SK-N-SH (cell line): Measurements from ENCODE around the gene SYNE1. TPM values are rescaled to one million over a fixed set of nuclear protein-coding genes. Genes with fewer than 3 reads are reported as not detected.

ENCODE experiments used
- CTCF ChIA-PET: fragments of 300-600, 350-600 bp; formaldehyde crosslinking; extraction: SDS; loops from one replicate; lab custom pipeline; 2021; lab: Yijun Ruan, JAX
- POLR2A ChIA-PET: fragments of 350-600 bp; sonication (Branson Sonifier 250); formaldehyde crosslinking; extraction: SDS; loops from one replicate; lab custom pipeline; 2020; ENCODE audit warnings: antibody characterized with exemption, inconsistent platforms; lab: Yijun Ruan, JAX
- DNase-seq: peaks from one replicate; pipeline ENCODE4 v3.0.0; 2012
- H2AFZ ChIP-seq: fragments of 200-600 bp; sonication (generic); 2 replicates; pipeline ENCODE4 v1.8.1; 2016; ENCODE audit warnings: antibody characterized with exemption, mild to moderate bottlenecking, low read depth
- H3F3A ChIP-seq: fragments of 200-600 bp; sonication (generic); replicated peaks from 2 replicates; pipeline ENCODE3; 2016; ENCODE audit warnings: antibody characterized with exemption, mild to moderate bottlenecking; ENCODE audit not compliant: insufficient read depth
- H3K27ac ChIP-seq, 2 experiments: fragments of 200-500 bp in 1 of 2; fragments of 200-600 bp in 1 of 2; sonication (Bioruptor generic) in 1 of 2; sonication (generic), shearing (Covaris generic) in 1 of 2; 2 replicates each; pipeline versions ENCODE4 v1.5.1 to v1.6.1; 2014 to 2016; ENCODE audit warnings: low read depth in 2 of 2, inconsistent platforms in 1 of 2, low read length in 1 of 2, mild to moderate bottlenecking in 1 of 2, mixed read lengths in 1 of 2
- H3K27me3 ChIP-seq: fragments of 200-600 bp; sonication (generic), shearing (Covaris generic); 2 replicates; pipeline ENCODE4 v1.6.1; 2016; ENCODE audit warnings: mixed run types; ENCODE audit not compliant: insufficient read depth
- H3K36me3 ChIP-seq, 2 experiments: fragments of 200-500 bp in 1 of 2; fragments of 200-600 bp in 1 of 2; sonication (Bioruptor generic) in 1 of 2; sonication (generic) in 1 of 2; replicated peaks in 1 of 2; 2 replicates each; pipeline versions ENCODE3 to v1.5.1; 2014 to 2016; ENCODE audit warnings: low read length in 1 of 2, mild to moderate bottlenecking in 1 of 2; ENCODE audit not compliant: insufficient read depth in 2 of 2, control insufficient read depth in 1 of 2
- H3K4me1 ChIP-seq, 2 experiments: fragments of 200-500 bp in 1 of 2; fragments of 200-600 bp in 1 of 2; sonication (Bioruptor generic) in 1 of 2; sonication (generic), shearing (Covaris generic) in 1 of 2; 2 replicates each; pipeline versions ENCODE4 v1.5.1 to v1.6.1; 2014 to 2016; ENCODE audit warnings: low read depth in 1 of 2, low read length in 1 of 2, mixed run types in 1 of 2; ENCODE audit not compliant: insufficient read depth in 2 of 2, control insufficient read depth in 1 of 2
- H3K4me2 ChIP-seq: fragments of 200-600 bp; sonication (generic), shearing (Covaris generic); 2 replicates; pipeline ENCODE4 v1.6.1; 2017; ENCODE audit warnings: mixed run types
- H3K4me3 ChIP-seq, 2 experiments: fragments of 200-500 bp in 1 of 2; fragments of 200-600 bp in 1 of 2; sonication (Bioruptor generic) in 1 of 2; sonication (generic), shearing (Covaris generic) in 1 of 2; 2 replicates each; pipeline versions ENCODE4 v1.5.1 to v1.8.1; 2014 to 2016; ENCODE audit warnings: low read depth in 2 of 2, inconsistent platforms in 1 of 2, low read length in 1 of 2, mild to moderate bottlenecking in 1 of 2, mixed read lengths in 1 of 2, moderate library complexity in 1 of 2
- H3K79me2 ChIP-seq: fragments of 200-600 bp; sonication (generic); 2 replicates; pipeline ENCODE4 v1.8.1; 2017; ENCODE audit warnings: mild to moderate bottlenecking; ENCODE audit not compliant: insufficient read depth
- H3K9ac ChIP-seq: fragments of 200-600 bp; sonication (generic); 2 replicates; pipeline ENCODE4 v1.6.1; 2017; ENCODE audit warnings: mixed run types
- H3K9me2 ChIP-seq: fragments of 200-600 bp; sonication (generic); 2 replicates; pipeline ENCODE4 v1.6.1; 2017; ENCODE audit warnings: mixed run types
- H3K9me3 ChIP-seq: fragments of 200-600 bp; sonication (generic); 2 replicates; pipeline ENCODE4 v1.6.1; 2017; ENCODE audit warnings: mixed run types, mild to moderate bottlenecking, moderate library complexity
- H4K20me1 ChIP-seq: fragments of 200-600 bp; sonication (generic); 2 replicates; pipeline ENCODE4 v1.6.1; 2017; ENCODE audit warnings: mild to moderate bottlenecking, mixed run types; ENCODE audit not compliant: insufficient read depth
- EP300 ChIP-seq, 2 experiments: IDR thresholded peaks; 2 replicates each; pipeline versions ENCODE4 v1.4.0 to v1.6.1; 2012; ENCODE audit warnings: borderline replicate concordance in 1 of 2, low read depth in 1 of 2, low read length in 1 of 2
- FOXJ3 ChIP-seq: sonication (generic); formaldehyde crosslinking; IDR thresholded peaks from 2 replicates; pipeline ENCODE4 v1.5.1; 2020; ENCODE audit warnings: mild to moderate bottlenecking, missing genetic modification reagents
- GATA2 ChIP-seq: sonication (generic); formaldehyde crosslinking; IDR thresholded peaks from 2 replicates; pipeline ENCODE4 v1.5.0; 2020; ENCODE audit warnings: mild to moderate bottlenecking, missing genetic modification reagents
- JUND ChIP-seq: IDR thresholded peaks from 2 replicates; pipeline ENCODE4 v1.4.0; 2012
- MEF2A ChIP-seq: IDR thresholded peaks from 2 replicates; pipeline ENCODE4 v1.4.0; 2012; ENCODE audit warnings: low read depth, borderline replicate concordance
- NFIC ChIP-seq: IDR thresholded peaks from 2 replicates; pipeline ENCODE4 v1.4.0; 2012; ENCODE audit warnings: borderline replicate concordance
- RAD21 ChIP-seq: IDR thresholded peaks from 2 replicates; pipeline ENCODE4 v1.6.1; 2012; ENCODE audit warnings: mild to moderate bottlenecking, low read length
- RCOR1 ChIP-seq: fragments of 150-350 bp; IDR thresholded peaks from 2 replicates; pipeline ENCODE4 v1.6.1; 2017; ENCODE audit warnings: antibody characterized with exemption, low read length
- RFX5 ChIP-seq: IDR thresholded peaks from 2 replicates; pipeline ENCODE4 v1.6.1; 2012; ENCODE audit warnings: mild to moderate bottlenecking, improper control_type of control experiment, low read length
- SIN3A ChIP-seq: IDR thresholded peaks from 2 replicates; pipeline ENCODE4 v1.6.1; 2012; ENCODE audit warnings: low read depth, mild to moderate bottlenecking, low read length, moderate library complexity, borderline replicate concordance
- SMC3 ChIP-seq: IDR thresholded peaks from 2 replicates; pipeline ENCODE4 v1.6.1; 2012; ENCODE audit warnings: low read depth, low read length, improper control_type of control experiment
- TAF1 ChIP-seq: IDR thresholded peaks from 2 replicates; pipeline ENCODE4 v1.6.1; 2012; ENCODE audit warnings: low read depth, mild to moderate bottlenecking, low read length, moderate library complexity, borderline replicate concordance
- TCF12 ChIP-seq: IDR thresholded peaks from 2 replicates; pipeline ENCODE4 v1.4.0; 2012
- TEAD4 ChIP-seq: IDR thresholded peaks from 2 replicates; pipeline ENCODE4 v1.4.0; 2012; ENCODE audit warnings: mild to moderate bottlenecking, borderline replicate concordance; ENCODE audit not compliant: insufficient read depth
- WGBS: methylation state at CpG from one replicate; pipeline ENCODE4 v1.1.6; 2017; ENCODE audit warnings: low lambda C conversion rate; 5-methylcytosine and 5-hydroxymethylcytosine counted together
- polyA plus RNA-seq, 3 experiments: library from polyadenylated mRNA; depleted of rRNA; stranded (reverse); fragments of >200 nt; gene quantifications; 2 replicates each; pipeline ENCODE4 v1.2.3, GENCODE V29; 2012
- TF ChIP-seq, protein P1 (sequence below): IDR thresholded peaks from 2 replicates; pipeline ENCODE4 v1.4.0; 2012; ENCODE audit warnings: low read depth, borderline replicate concordance
- TF ChIP-seq, protein P2 (sequence below): IDR thresholded peaks from 2 replicates; pipeline ENCODE4 v1.4.0; 2012; ENCODE audit warnings: low read depth, borderline replicate concordance
- TF ChIP-seq, protein P3 (sequence below): fragments of 200-600 bp; sonication (generic); IDR thresholded peaks from 2 replicates; pipeline ENCODE4 v1.6.1; 2017; ENCODE audit warnings: antibody characterized with exemption, mild to moderate bottlenecking, moderate library complexity
- TF ChIP-seq, protein P4 (sequence below): IDR thresholded peaks from 2 replicates; pipeline ENCODE4 v1.4.0; 2012; ENCODE audit warnings: low read depth
- TF ChIP-seq, protein P5 (sequence below): IDR thresholded peaks from 2 replicates; pipeline ENCODE4; 2012
- TF ChIP-seq, protein P6 (sequence below): IDR thresholded peaks from 2 replicates; pipeline ENCODE4 v1.6.1; 2012; ENCODE audit warnings: mild to moderate bottlenecking, low read depth, low read length, moderate library complexity

SYNE1 gene
- polyA plus RNA-seq, 1 of the 3 experiments (the other 2 are of a cell fraction), result 31.1 TPM

DNA sequence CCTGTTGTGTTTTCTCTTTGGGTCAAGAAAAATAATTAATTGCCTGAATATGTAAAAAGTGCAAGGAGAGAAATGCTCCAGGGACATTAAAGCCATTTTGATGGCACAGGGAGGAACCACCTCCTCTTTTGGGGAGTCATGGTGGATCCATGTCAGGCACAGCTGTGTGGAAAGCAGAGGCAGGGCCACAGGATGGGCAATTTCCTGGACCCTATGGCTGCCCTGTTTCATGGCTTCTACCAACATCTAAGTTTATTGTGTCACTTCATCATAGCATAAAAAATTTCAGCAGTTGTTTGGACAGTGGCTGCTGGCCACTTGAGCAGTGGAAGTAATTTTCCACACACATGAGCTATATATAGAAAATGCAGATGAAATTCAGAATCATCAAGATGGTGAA is 238.2 kb downstream of the SYNE1 start:
- Histone ChIP-seq H3K27ac (no peak overlapping the region), H3K9ac (no peak overlapping the region), H3F3A (peaks cover 4% of the 10 kb centered on the region), H3K4me3 (no peak overlapping the region), H3K9me2 (no peaks in the 10 kb centered on the region), H3K4me2 (no peak overlapping the region), H4K20me1 (no peaks in the 10 kb centered on the region), H3K27me3 (no peaks in the 10 kb centered on the region), H3K4me1 (no peaks in the 10 kb centered on the region), H3K36me3 (peaks cover 5 to 45% of the 10 kb centered on the region in 2 experiments), H3K9me3 (no peaks in the 10 kb centered on the region), H2AFZ (no peak overlapping the region), H3K79me2 (no peaks in the 10 kb centered on the region)
- CTCF ChIA-PET, result no interaction called here
- DNase-seq, result no peak
- no peak for TF ChIP-seq SIN3A
- TF ChIP-seq NFIC, result no peak
- no peak for TF ChIP-seq RCOR1
- no peak for TF ChIP-seq FOXJ3
- no peak for TF ChIP-seq TAF1
- no peak for TF ChIP-seq RFX5
- TF ChIP-seq, protein P1, sequence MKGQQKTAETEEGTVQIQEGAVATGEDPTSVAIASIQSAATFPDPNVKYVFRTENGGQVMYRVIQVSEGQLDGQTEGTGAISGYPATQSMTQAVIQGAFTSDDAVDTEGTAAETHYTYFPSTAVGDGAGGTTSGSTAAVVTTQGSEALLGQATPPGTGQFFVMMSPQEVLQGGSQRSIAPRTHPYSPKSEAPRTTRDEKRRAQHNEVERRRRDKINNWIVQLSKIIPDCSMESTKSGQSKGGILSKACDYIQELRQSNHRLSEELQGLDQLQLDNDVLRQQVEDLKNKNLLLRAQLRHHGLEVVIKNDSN, result no peak
- TF ChIP-seq SMC3, result no peak
- TF ChIP-seq GATA2 (CRISPR knock-in tag), result no peak
- TF ChIP-seq, protein P2, sequence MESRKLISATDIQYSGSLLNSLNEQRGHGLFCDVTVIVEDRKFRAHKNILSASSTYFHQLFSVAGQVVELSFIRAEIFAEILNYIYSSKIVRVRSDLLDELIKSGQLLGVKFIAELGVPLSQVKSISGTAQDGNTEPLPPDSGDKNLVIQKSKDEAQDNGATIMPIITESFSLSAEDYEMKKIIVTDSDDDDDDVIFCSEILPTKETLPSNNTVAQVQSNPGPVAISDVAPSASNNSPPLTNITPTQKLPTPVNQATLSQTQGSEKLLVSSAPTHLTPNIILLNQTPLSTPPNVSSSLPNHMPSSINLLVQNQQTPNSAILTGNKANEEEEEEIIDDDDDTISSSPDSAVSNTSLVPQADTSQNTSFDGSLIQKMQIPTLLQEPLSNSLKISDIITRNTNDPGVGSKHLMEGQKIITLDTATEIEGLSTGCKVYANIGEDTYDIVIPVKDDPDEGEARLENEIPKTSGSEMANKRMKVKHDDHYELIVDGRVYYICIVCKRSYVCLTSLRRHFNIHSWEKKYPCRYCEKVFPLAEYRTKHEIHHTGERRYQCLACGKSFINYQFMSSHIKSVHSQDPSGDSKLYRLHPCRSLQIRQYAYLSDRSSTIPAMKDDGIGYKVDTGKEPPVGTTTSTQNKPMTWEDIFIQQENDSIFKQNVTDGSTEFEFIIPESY, result no peak
- TF ChIP-seq, protein P3, sequence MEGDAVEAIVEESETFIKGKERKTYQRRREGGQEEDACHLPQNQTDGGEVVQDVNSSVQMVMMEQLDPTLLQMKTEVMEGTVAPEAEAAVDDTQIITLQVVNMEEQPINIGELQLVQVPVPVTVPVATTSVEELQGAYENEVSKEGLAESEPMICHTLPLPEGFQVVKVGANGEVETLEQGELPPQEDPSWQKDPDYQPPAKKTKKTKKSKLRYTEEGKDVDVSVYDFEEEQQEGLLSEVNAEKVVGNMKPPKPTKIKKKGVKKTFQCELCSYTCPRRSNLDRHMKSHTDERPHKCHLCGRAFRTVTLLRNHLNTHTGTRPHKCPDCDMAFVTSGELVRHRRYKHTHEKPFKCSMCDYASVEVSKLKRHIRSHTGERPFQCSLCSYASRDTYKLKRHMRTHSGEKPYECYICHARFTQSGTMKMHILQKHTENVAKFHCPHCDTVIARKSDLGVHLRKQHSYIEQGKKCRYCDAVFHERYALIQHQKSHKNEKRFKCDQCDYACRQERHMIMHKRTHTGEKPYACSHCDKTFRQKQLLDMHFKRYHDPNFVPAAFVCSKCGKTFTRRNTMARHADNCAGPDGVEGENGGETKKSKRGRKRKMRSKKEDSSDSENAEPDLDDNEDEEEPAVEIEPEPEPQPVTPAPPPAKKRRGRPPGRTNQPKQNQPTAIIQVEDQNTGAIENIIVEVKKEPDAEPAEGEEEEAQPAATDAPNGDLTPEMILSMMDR, result no peak
- TF ChIP-seq TEAD4, result no peak
- no peak for TF ChIP-seq JUND
- TF ChIP-seq EP300 (IDR thresholded peaks at IDR 0.05; ENCODE audit: borderline replicate concordance in 1 of 2, low read depth in 1 of 2, low read length in 1 of 2), result no peak
- POLR2A ChIA-PET, result no interaction called here

DNA sequence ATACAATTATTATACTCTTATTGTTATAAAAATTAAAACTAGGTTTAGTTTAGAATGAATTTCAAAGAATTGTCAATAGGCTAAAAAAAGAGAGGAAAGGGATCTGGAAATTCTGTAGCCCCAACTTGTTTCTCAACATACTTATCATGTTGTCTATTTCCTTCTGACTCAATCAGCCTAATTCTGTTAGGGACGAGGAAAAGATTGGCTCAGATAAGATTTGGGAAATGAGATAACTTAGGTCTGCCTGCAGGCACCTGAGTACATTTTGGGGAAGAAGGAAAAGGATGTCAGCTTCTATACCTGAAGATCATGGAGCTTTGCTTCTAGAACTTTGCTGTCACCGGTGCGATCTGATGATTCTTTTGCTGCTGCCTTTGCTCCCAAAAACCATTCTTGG is 238.8 kb downstream of the SYNE1 start:
- no peaks in the 10 kb centered on the region for H3K27me3 ChIP-seq
- no peaks in the 10 kb centered on the region for H4K20me1 ChIP-seq
- no peak overlapping the region for H2AFZ ChIP-seq
- no peaks in the 10 kb centered on the region for H3K79me2 ChIP-seq
- no peaks in the 10 kb centered on the region for H3K9me3 ChIP-seq
- peaks cover 5 to 45% of the 10 kb centered on the region in 2 experiments for H3K36me3 ChIP-seq
- no peaks in the 10 kb centered on the region for H3K4me1 ChIP-seq
- whole genome bisulfite sequencing, result 88% methylated on average over 3 of the region's 3 CpGs
- no peaks in the 10 kb centered on the region for H3K9me2 ChIP-seq
- H3K4me2 ChIP-seq, result no peak overlapping the region
- no peak overlapping the region for H3K4me3 ChIP-seq
- H3K9ac ChIP-seq, result no peak overlapping the region
- H3K27ac ChIP-seq, result no peak overlapping the region
- CTCF ChIA-PET, result interaction anchor here (1.1 to 1.4 kb wide), 2 partner anchors 18 to 88 kb away, joined by 3 to 4 read pairs; no protein-coding TSS in a partner anchor
- POLR2A ChIA-PET, result no interaction called here
- DNase-seq, result no peak
- H3F3A ChIP-seq, result peaks cover 4% of the 10 kb centered on the region
- TF ChIP-seq SIN3A (no peak), TAF1 (no peak), MEF2A (no peak), RAD21 (no peak), NFIC (no peak), TCF12 (no peak)
- TF ChIP-seq, protein P4, sequence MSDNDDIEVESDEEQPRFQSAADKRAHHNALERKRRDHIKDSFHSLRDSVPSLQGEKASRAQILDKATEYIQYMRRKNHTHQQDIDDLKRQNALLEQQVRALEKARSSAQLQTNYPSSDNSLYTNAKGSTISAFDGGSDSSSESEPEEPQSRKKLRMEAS, result no peak
- TF ChIP-seq, protein P5, sequence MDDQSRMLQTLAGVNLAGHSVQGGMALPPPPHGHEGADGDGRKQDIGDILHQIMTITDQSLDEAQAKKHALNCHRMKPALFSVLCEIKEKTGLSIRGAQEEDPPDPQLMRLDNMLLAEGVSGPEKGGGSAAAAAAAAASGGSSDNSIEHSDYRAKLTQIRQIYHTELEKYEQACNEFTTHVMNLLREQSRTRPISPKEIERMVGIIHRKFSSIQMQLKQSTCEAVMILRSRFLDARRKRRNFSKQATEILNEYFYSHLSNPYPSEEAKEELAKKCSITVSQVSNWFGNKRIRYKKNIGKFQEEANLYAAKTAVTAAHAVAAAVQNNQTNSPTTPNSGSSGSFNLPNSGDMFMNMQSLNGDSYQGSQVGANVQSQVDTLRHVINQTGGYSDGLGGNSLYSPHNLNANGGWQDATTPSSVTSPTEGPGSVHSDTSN, result no peak
- TF ChIP-seq, protein P6, sequence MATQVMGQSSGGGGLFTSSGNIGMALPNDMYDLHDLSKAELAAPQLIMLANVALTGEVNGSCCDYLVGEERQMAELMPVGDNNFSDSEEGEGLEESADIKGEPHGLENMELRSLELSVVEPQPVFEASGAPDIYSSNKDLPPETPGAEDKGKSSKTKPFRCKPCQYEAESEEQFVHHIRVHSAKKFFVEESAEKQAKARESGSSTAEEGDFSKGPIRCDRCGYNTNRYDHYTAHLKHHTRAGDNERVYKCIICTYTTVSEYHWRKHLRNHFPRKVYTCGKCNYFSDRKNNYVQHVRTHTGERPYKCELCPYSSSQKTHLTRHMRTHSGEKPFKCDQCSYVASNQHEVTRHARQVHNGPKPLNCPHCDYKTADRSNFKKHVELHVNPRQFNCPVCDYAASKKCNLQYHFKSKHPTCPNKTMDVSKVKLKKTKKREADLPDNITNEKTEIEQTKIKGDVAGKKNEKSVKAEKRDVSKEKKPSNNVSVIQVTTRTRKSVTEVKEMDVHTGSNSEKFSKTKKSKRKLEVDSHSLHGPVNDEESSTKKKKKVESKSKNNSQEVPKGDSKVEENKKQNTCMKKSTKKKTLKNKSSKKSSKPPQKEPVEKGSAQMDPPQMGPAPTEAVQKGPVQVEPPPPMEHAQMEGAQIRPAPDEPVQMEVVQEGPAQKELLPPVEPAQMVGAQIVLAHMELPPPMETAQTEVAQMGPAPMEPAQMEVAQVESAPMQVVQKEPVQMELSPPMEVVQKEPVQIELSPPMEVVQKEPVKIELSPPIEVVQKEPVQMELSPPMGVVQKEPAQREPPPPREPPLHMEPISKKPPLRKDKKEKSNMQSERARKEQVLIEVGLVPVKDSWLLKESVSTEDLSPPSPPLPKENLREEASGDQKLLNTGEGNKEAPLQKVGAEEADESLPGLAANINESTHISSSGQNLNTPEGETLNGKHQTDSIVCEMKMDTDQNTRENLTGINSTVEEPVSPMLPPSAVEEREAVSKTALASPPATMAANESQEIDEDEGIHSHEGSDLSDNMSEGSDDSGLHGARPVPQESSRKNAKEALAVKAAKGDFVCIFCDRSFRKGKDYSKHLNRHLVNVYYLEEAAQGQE, result no peak
